Trophoblast cell (in vitro differentiated cells and primary cell): ENCODE results near the gene BORCS6.

ENCODE experiments used
- DNase-seq, 2 donors: peaks; one replicate each; pipeline ENCODE4 v3.0.0-alpha.2; 2016
- H2AFZ ChIP-seq: 2 replicates; pipeline ENCODE4 v1.6.1; 2013; ENCODE audit warnings: low read length, moderate library complexity, mild to moderate bottlenecking; ENCODE audit not compliant: insufficient read depth, poor library complexity
- H2AK5ac ChIP-seq: 2 replicates; pipeline ENCODE4 v1.6.1; 2013; ENCODE audit warnings: mild to moderate bottlenecking, low read length
- H2BK120ac ChIP-seq: 2 replicates; pipeline ENCODE4 v1.6.1; 2013; ENCODE audit warnings: low read length, mild to moderate bottlenecking, moderate library complexity; ENCODE audit not compliant: insufficient read depth, poor library complexity
- H2BK12ac ChIP-seq: 2 replicates; pipeline ENCODE4 v1.6.1; 2013; ENCODE audit warnings: mild to moderate bottlenecking, low read length, moderate library complexity
- H2BK5ac ChIP-seq: 2 replicates; pipeline ENCODE4 v1.6.1; 2013; ENCODE audit warnings: low read length, low read depth, moderate library complexity, mild to moderate bottlenecking; ENCODE audit not compliant: poor library complexity
- H3K14ac ChIP-seq: 2 replicates; pipeline ENCODE4 v1.6.1; 2013; ENCODE audit warnings: mild to moderate bottlenecking, low read length
- H3K18ac ChIP-seq: 2 replicates; pipeline ENCODE4 v1.6.1; 2013; ENCODE audit warnings: mild to moderate bottlenecking, low read length
- H3K23ac ChIP-seq: 2 replicates; pipeline ENCODE4 v1.6.1; 2013; ENCODE audit warnings: low read length
- H3K27ac ChIP-seq: 2 replicates; pipeline ENCODE4 v1.5.1; 2013; ENCODE audit warnings: low read depth, mild to moderate bottlenecking, inconsistent platforms, low read length, moderate library complexity
- H3K27me3 ChIP-seq: 2 replicates; pipeline ENCODE4 v1.6.1; 2013; ENCODE audit warnings: inconsistent platforms, mild to moderate bottlenecking, low read length, moderate library complexity; ENCODE audit not compliant: insufficient read depth
- H3K36me3 ChIP-seq, 2 experiments: 1 replicate in 1 of 2; 2 replicates in 1 of 2; pipeline ENCODE4 v1.6.1; 2013; ENCODE audit warnings: low read length in 2 of 2, mild to moderate bottlenecking in 2 of 2, moderate library complexity in 1 of 2; ENCODE audit not compliant: insufficient read depth in 2 of 2, control insufficient read depth in 1 of 2
- H3K4ac ChIP-seq: 2 replicates; pipeline ENCODE4 v1.6.1; 2013; ENCODE audit warnings: low read depth, mild to moderate bottlenecking, low read length, moderate library complexity
- H3K4me1 ChIP-seq, 2 experiments: 1 replicate in 1 of 2; 2 replicates in 1 of 2; pipeline ENCODE4 v1.6.1; 2013; ENCODE audit warnings: low read length in 2 of 2, mild to moderate bottlenecking in 2 of 2, moderate library complexity in 1 of 2; ENCODE audit not compliant: insufficient read depth in 2 of 2, control insufficient read depth in 1 of 2
- H3K4me2 ChIP-seq: 2 replicates; pipeline ENCODE4 v1.6.1; 2013; ENCODE audit warnings: inconsistent platforms, mild to moderate bottlenecking, low read length, moderate library complexity
- H3K4me3 ChIP-seq: 2 replicates; pipeline ENCODE4 v1.5.1; 2013; ENCODE audit warnings: mild to moderate bottlenecking, low read depth, low read length, inconsistent platforms
- H3K79me1 ChIP-seq: one replicate; pipeline ENCODE4 v1.6.1; 2013; ENCODE audit warnings: low read length
- H3K79me2 ChIP-seq: 2 replicates; pipeline ENCODE4 v1.6.1; 2013; ENCODE audit warnings: low read length, mild to moderate bottlenecking; ENCODE audit not compliant: control insufficient read depth, insufficient read depth, poor library complexity
- H3K9ac ChIP-seq: 2 replicates; pipeline ENCODE4 v1.6.1; 2013; ENCODE audit warnings: mild to moderate bottlenecking, low read length
- H3K9me3 ChIP-seq: 2 replicates; pipeline ENCODE4 v1.6.1; 2013; ENCODE audit warnings: low read depth, mild to moderate bottlenecking, control low read depth, inconsistent platforms, low read length; ENCODE audit not compliant: insufficient read depth
- H4K12ac ChIP-seq: 2 replicates; pipeline ENCODE4 v1.6.1; 2013; ENCODE audit warnings: low read depth, mild to moderate bottlenecking, low read length, moderate library complexity
- H4K8ac ChIP-seq: 2 replicates; pipeline ENCODE4 v1.6.1; 2013; ENCODE audit warnings: low read depth, mild to moderate bottlenecking, low read length, moderate library complexity
- H4K91ac ChIP-seq: one replicate; pipeline ENCODE4 v1.6.1; 2013; ENCODE audit warnings: low read depth, mild to moderate bottlenecking, low read length, moderate library complexity
- WGBS: extraction: QIAGEN DNeasy Blood & Tissue Kit; methylation state at CpG from one replicate; pipeline ENCODE4 v1.1.7; 2013; ENCODE audit warnings: missing lambda C conversion rate; ENCODE audit not compliant: insufficient read length, insufficient coverage; ENCODE audit errors: extremely low coverage; 5-methylcytosine and 5-hydroxymethylcytosine counted together

BORCS6 gene

DNA sequence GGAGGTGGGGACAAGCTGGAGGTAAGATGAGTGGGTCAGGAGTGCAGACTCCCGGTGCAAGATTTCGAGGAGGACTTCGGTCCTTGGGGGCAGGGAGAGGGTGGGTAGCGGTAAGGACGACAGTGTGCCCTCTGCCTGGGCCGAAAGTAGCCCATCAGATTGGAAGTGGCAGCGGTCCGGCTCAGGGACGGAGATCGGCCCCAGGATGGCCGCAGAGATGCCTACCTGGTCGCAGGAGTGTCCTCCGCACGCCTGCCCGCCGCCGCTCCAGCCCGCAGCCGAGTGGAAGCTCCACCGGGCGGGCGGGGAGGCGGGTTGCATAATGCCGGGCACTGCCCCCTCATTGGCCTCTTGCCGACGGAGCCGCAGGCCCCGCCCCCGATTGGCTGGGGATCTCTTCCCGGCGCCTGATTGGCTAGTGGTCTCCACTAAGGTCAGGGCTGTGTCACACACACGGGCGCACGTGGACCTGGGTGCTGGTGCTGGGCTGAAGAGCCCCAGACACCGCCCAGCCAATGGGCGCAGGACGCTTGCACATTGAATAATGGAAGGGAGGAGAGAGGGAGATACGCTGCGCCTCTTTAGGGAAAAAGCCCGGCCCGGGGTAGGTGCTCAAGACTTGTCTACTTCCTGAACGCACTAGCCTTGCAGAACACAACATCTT, 37.7 kb downstream of the BORCS6 start, which contains the start of gene PER1:
Gene PER1, minus strand, starts transcription at position 293 of the 664 bp plus-strand sequence. CDS start 1,698 bp downstream, outside the sequence.
- no peak within 1 kb of the TSS for H2BK120ac ChIP-seq
- H2BK12ac ChIP-seq = no peak within 1 kb of the TSS
- no peak within 1 kb of the TSS for H3K23ac ChIP-seq
- peak within 1 kb of the TSS; percentile 43 for H3K14ac ChIP-seq
- peak within 1 kb of the TSS; percentile 63 for H3K18ac ChIP-seq
- peak within 1 kb of the TSS; percentile 11 for H2BK5ac ChIP-seq
- H3K9ac ChIP-seq = peak within 1 kb of the TSS; percentile 33
- peaks cover 13% of the 10 kb centered on the region for H3K79me1 ChIP-seq
- H3K36me3 ChIP-seq = peaks cover 26 to 28% of the 10 kb centered on the region in 2 experiments
- peak within 1 kb of the TSS; percentile 1 for H4K91ac ChIP-seq
- H3K4me1 ChIP-seq = peaks cover 22 to 32% of the 10 kb centered on the region in 2 experiments
- peak within 1 kb of the TSS; percentile 51 for H4K8ac ChIP-seq
- H3K4ac ChIP-seq = peak within 1 kb of the TSS; percentile 36
- H2AFZ ChIP-seq = peak within 1 kb of the TSS; percentile 1
- peak; percentile 93 to 95 for DNase-seq
- H3K27me3 ChIP-seq = no peaks in the 10 kb centered on the region
- no peak within 1 kb of the TSS for H3K27ac ChIP-seq
- H3K4me2 ChIP-seq = peak within 1 kb of the TSS; percentile 89
- no peak within 1 kb of the TSS for H4K12ac ChIP-seq
- peak within 1 kb of the TSS; percentile 79 for H3K4me3 ChIP-seq
- no peak within 1 kb of the TSS for H2AK5ac ChIP-seq
- peaks cover 2% of the 10 kb centered on the region for H3K79me2 ChIP-seq
- no peaks in the 10 kb centered on the region for H3K9me3 ChIP-seq
- WGBS = no CpG with 5 or more reads among the region's 42 CpGs

DNA sequence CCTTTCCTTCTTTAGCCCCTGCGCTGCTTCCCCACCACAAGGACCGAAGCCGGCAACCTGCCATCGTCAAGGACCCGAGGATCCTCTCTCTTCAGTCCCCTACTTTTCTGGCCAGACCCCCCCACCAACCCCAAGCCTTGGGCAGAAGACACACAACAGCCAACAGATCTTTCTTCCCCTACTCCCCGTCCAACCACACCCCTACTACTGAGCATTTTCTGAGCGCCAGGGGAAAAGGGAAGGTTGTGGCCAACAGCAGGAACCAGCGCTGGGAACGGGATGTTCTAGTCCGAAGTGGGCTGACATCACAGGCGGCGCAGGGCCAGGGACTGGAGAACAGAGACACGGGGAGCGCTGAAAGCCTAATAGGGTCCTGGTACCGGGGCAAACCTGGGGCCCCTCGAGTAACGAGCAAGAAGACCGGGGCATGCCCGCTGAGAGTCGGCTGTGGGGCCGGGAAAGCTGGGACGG, 38.3 kb downstream of the BORCS6 start:
- no peaks in the 10 kb centered on the region for H3K27me3 ChIP-seq
- peak overlapping the region; percentile 36 for H3K4ac ChIP-seq
- peak in 1 of 2 donors; percentile 54 for DNase-seq
- no CpG with 5 or more reads among the region's 22 CpGs for WGBS
- peaks cover 22 to 32% of the 10 kb centered on the region in 2 experiments for H3K4me1 ChIP-seq
- H2BK12ac ChIP-seq = no peak overlapping the region
- H2AK5ac ChIP-seq = no peak overlapping the region
- H3K9ac ChIP-seq = peak overlapping the region; percentile 33
- H2BK5ac ChIP-seq = no peak overlapping the region
- no peaks in the 10 kb centered on the region for H3K9me3 ChIP-seq
- H4K8ac ChIP-seq = peak overlapping the region; percentile 51
- H2AFZ ChIP-seq = peak overlapping the region; percentile 1
- peaks cover 9% of the 10 kb centered on the region for H3K79me1 ChIP-seq
- H3K18ac ChIP-seq = peak overlapping the region; percentile 63
- peak overlapping the region; percentile 79 for H3K4me3 ChIP-seq
- no peak overlapping the region for H4K12ac ChIP-seq
- H3K79me2 ChIP-seq = peaks cover 2% of the 10 kb centered on the region
- peak overlapping the region; percentile 1 for H4K91ac ChIP-seq
- peak overlapping the region; percentile 89 for H3K4me2 ChIP-seq
- peak overlapping the region; percentile 43 for H3K14ac ChIP-seq
- no peak overlapping the region for H2BK120ac ChIP-seq
- no peak overlapping the region for H3K23ac ChIP-seq
- no peak overlapping the region for H3K27ac ChIP-seq
- H3K36me3 ChIP-seq = peaks cover 31 to 33% of the 10 kb centered on the region in 2 experiments

DNA sequence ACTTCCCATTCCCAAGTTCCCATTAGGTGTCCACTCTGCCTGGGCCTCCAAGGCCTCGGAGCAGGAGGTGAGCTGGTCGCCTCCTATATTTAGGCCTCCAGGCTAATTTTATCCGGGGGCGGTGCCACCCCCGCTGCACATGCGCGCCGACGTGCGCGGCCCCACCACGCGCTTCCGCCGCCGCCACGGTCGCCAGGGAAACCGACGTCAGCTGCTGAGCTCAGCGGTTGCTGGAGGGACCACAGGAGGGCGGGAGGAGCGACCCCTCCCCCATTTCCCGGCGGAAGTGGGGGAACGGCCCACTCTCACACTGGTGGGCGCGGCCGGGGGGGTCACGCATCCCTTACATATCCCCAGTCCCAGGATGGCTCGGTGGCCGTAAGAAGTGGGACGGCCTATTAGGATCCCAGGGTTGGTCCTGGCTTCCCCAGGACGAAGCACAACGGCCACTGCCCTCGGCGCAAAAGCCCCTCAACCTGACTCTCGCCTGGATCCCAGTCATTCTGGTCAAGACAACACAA, 38.8 kb downstream of the BORCS6 start:
- no peak overlapping the region for H3K9ac ChIP-seq
- H3K36me3 ChIP-seq = peaks cover 36 to 38% of the 10 kb centered on the region in 2 experiments
- H4K91ac ChIP-seq = peak overlapping the region; percentile 1
- no CpG with 5 or more reads among the region's 38 CpGs for WGBS
- H3K4ac ChIP-seq = no peak overlapping the region
- H4K8ac ChIP-seq = peak overlapping the region; percentile 29
- H4K12ac ChIP-seq = no peak overlapping the region
- H3K79me2 ChIP-seq = peaks cover 2% of the 10 kb centered on the region
- peaks cover 9% of the 10 kb centered on the region for H3K79me1 ChIP-seq
- peak overlapping the region; percentile 89 for H3K4me2 ChIP-seq
- H3K27ac ChIP-seq = no peak overlapping the region
- H2AFZ ChIP-seq = peak overlapping the region; percentile 28
- no peak overlapping the region for H2BK5ac ChIP-seq
- H3K14ac ChIP-seq = peak overlapping the region; percentile 8
- no peak overlapping the region for H3K23ac ChIP-seq
- no peak overlapping the region for H2BK120ac ChIP-seq
- H2BK12ac ChIP-seq = no peak overlapping the region
- peaks cover 22 to 32% of the 10 kb centered on the region in 2 experiments for H3K4me1 ChIP-seq
- peak in 1 of 2 donors; percentile 67 for DNase-seq
- H3K18ac ChIP-seq = peak overlapping the region; percentile 21
- no peaks in the 10 kb centered on the region for H3K27me3 ChIP-seq
- peak overlapping the region; percentile 79 for H3K4me3 ChIP-seq
- H2AK5ac ChIP-seq = no peak overlapping the region
- H3K9me3 ChIP-seq = no peaks in the 10 kb centered on the region

DNA sequence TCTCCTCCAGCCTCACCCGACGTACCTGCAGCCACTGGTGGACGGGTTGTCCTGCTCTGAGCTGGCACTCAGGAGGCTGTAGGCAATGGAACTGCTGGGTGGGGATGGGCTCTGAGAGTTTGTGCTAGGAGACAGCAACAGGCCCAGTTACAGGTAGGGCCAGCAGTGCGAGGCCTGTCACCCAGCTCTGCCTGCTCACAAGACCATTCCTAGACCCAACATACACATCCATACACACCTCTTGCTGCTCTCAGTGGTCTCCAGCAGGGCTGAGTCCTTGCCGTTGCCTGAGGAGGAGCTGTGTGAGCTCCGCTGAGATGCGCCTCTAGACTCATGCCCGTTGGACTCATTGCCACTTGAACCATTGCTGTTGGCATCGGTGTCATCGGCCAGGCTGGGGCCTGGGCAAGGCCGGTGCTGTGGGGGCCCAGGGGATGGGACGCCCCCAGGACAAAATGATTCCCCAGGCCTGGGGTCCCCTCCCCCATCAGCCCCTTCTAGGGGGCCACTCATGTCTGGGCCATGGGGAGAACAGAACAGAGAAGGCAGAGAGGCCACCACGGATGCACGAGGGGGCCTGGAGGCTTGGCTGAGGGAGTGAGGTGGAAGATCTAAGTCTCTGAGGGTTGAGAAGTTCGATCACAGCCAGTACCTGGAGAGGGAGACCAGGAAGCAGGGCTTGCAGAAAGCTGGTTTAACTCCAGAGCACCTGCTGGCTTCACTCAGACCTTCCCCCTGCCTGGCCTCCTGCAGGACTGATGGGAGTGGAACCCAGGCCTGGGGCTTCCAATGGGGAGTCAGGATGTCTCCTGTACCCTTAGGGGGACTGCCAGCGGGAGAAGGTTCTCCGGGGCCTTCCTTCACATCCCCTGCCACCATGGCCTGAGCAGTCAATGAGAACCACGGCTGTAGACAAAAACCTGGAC, 39.5 kb downstream of the BORCS6 start:
- Histone ChIP-seq H4K91ac (no peak overlapping the region), H3K79me2 (peaks cover 2% of the 10 kb centered on the region), H3K4ac (no peak overlapping the region), H2AK5ac (no peak overlapping the region), H2BK12ac (no peak overlapping the region), H3K4me1 (peaks cover 16 to 26% of the 10 kb centered on the region in 2 experiments), H3K14ac (no peak overlapping the region), H3K18ac (peak overlapping the region; percentile 21), H3K27ac (no peak overlapping the region), H3K27me3 (no peaks in the 10 kb centered on the region), H3K4me3 (no peak overlapping the region), H3K9ac (no peak overlapping the region), H2BK120ac (no peak overlapping the region), H3K4me2 (peak overlapping the region; percentile 89), H2AFZ (peak overlapping the region; percentile 28), H4K8ac (no peak overlapping the region), H2BK5ac (no peak overlapping the region), H4K12ac (no peak overlapping the region), H3K9me3 (no peaks in the 10 kb centered on the region), H3K36me3 (peaks cover 41 to 45% of the 10 kb centered on the region in 2 experiments), H3K79me1 (peaks cover 9% of the 10 kb centered on the region), H3K23ac (no peak overlapping the region)
- no peak for DNase-seq
- no CpG with 5 or more reads among the region's 18 CpGs for WGBS
